SK-N-SH treated with all-trans-retinoic acid at 6 μM for 48 hours (cell line): ENCODE measurements around the gene TRAK2.
"Not testable (repeated sequence)": the region's sequence is repeated elsewhere in the genome, so short reads cannot be mapped to it uniquely, and the experiment has no call there.

Source experiments
- PATZ1 ChIP-seq: fragments of 250-450 bp; sonication (Bioruptor Pico); IDR thresholded peaks from 2 replicates; pipeline ENCODE4 v1.8.0; 2020; ENCODE audit warnings: mild to moderate bottlenecking, moderate library complexity, borderline replicate concordance
- PPARA ChIP-seq: fragments of 250-450 bp; sonication (Bioruptor Pico); IDR thresholded peaks from 2 replicates; pipeline ENCODE4 v1.5.0; 2020; ENCODE audit warnings: mild to moderate bottlenecking, borderline replicate concordance
- ZFP3 ChIP-seq: fragments of 250-450 bp; sonication (Bioruptor Pico); IDR thresholded peaks from 2 replicates; pipeline ENCODE4 v1.5.0; 2020; ENCODE audit warnings: mild to moderate bottlenecking, moderate library complexity

GRCh38 chr2:201369318-201369717 is 81.9 kb downstream of the TRAK2 start:
- not testable (repeated sequence) for TF ChIP-seq PATZ1, PPARA, ZFP3 (CRISPR knock-in tag)
